PC-3 (cell line): Measurements from ENCODE around the gene PARP16.

Experiments used
- EZH2phosphoT487 ChIP-seq: fragments of 300-600 bp; sonication (generic); IDR thresholded peaks from 2 replicates; pipeline ENCODE4 v1.6.1; 2018; ENCODE audit warnings: mild to moderate bottlenecking, antibody characterized with exemption, low read length, borderline replicate concordance
- TF ChIP-seq, protein P1 (sequence below): fragments of 300-600 bp; sonication (generic); conservative IDR thresholded peaks from 2 replicates; pipeline ENCODE4 v1.5.1; 2017; ENCODE audit warnings: antibody characterized with exemption, low read depth, mild to moderate bottlenecking, low read length

DNA sequence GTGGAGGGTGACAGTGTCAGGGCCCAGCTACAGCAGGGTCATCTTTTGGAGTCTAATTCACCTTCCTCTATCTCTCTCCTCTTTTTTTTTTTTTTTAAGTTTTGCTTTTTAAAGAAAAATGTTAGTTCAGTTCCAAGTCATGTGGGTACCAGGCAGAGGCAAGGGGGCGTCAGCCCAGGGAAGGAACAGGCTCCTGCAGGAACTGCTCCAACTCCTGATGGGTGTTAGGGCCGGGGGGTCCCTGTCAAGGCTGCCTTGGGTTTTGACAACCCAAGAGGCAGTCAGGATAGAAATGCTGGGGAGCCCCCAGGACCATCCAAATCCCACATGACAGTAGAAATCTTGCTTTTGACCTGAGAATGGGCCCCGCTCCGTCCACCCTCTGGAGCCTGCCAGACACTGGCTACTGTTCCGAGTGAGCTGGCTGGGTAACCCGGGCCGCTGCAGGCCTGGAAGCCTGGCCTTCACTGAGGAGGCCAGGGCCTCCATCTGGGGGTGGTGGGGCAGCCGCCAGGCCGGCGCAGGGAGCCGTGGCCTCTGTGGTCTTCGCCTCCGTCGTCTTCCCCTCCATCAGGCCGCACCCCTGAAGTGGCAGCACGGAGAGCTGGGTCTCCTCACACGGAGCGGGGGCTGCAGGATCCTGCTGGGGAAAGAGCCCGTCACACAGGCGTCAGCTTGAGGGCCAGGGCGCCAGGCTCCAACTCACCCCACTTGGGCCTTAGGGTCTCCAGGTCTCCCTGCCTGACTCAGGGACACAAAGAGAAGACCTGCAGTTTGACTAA lies 42.0 kb upstream of the PARP16 start:
- no peak for TF ChIP-seq EZH2phosphoT487
- TF ChIP-seq, protein P1, sequence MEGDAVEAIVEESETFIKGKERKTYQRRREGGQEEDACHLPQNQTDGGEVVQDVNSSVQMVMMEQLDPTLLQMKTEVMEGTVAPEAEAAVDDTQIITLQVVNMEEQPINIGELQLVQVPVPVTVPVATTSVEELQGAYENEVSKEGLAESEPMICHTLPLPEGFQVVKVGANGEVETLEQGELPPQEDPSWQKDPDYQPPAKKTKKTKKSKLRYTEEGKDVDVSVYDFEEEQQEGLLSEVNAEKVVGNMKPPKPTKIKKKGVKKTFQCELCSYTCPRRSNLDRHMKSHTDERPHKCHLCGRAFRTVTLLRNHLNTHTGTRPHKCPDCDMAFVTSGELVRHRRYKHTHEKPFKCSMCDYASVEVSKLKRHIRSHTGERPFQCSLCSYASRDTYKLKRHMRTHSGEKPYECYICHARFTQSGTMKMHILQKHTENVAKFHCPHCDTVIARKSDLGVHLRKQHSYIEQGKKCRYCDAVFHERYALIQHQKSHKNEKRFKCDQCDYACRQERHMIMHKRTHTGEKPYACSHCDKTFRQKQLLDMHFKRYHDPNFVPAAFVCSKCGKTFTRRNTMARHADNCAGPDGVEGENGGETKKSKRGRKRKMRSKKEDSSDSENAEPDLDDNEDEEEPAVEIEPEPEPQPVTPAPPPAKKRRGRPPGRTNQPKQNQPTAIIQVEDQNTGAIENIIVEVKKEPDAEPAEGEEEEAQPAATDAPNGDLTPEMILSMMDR: no peak
